ENCODE data around the gene MEAK7. TPM values are rescaled to one million over a fixed set of nuclear protein-coding genes. Genes with fewer than 3 reads are reported as not detected.

MEAK7 gene
- total and polyA plus RNA-seq, 7 donors = 2.2 to 7.1 (median 2.8) TPM

- Histone ChIP-seq H3K27ac (no peak overlapping the region), H3K36me3 (ENCODE audit: insufficient read depth in 1 of 2, low read depth in 1 of 2) (peaks cover 0 to 5% of the 10 kb centered on the region in 2 donors), H3K9me3 (peaks cover 3% of the 10 kb centered on the region), H3K4me1 (no peaks in the 10 kb centered on the region), H3K4me3 (no peak overlapping the region), H3K27me3 (ENCODE audit: insufficient read depth in 3 of 3, low read length in 2 of 3) (no peaks in the 10 kb centered on the region)
- TF ChIP-seq CTCF (IDR thresholded peaks at IDR 0.05) = no peak
- DNase-seq = no peak
- ATAC-seq = no peak
- 83 to 99% (median 96%) methylated on average over 4 of the region's 4 CpGs for WGBS, 3 donors
- intact Hi-C loops (cut with DNase I) = no loop called here
Measured at GRCh38 chr16:84471966-84472365, 32.5 kb downstream of the MEAK7 start.

GRCh38 chr16:84471316-84471715, 33.1 kb downstream of the MEAK7 start:
- peaks cover 9% of the 10 kb centered on the region for H3K9me3 ChIP-seq
- peaks cover 0 to 6% of the 10 kb centered on the region in 2 donors for H3K36me3 ChIP-seq (ENCODE audit: insufficient read depth in 1 of 2, low read depth in 1 of 2)
- no peak for TF ChIP-seq CTCF (IDR thresholded peaks at IDR 0.05)
- H3K4me3 ChIP-seq = no peak overlapping the region
- no peaks in the 10 kb centered on the region for H3K4me1 ChIP-seq
- 96 to 97% (median 96%) methylated on average over 7 of the region's 7 CpGs for WGBS, 3 donors
- DNase-seq (no peak), ATAC-seq (no peak)
- intact Hi-C loops (cut with DNase I) = no loop called here
- no peaks in the 10 kb centered on the region for H3K27me3 ChIP-seq (ENCODE audit: insufficient read depth in 3 of 3, low read length in 2 of 3)
- H3K27ac ChIP-seq = no peak overlapping the region

GRCh38 chr16:84467709-84468108, 36.8 kb downstream of the MEAK7 start:
- ATAC-seq (no peak), DNase-seq (no peak)
- TF ChIP-seq CTCF (IDR thresholded peaks at IDR 0.05) = no peak
- H3K36me3 ChIP-seq (ENCODE audit: insufficient read depth in 1 of 2, low read depth in 1 of 2) = peaks cover 0 to 8% of the 10 kb centered on the region in 2 donors
- no peaks in the 10 kb centered on the region for H3K4me1 ChIP-seq
- intact Hi-C loops (cut with DNase I) = no loop called here
- no peak overlapping the region for H3K4me3 ChIP-seq
- H3K9me3 ChIP-seq = peaks cover 12% of the 10 kb centered on the region
- no peaks in the 10 kb centered on the region for H3K27me3 ChIP-seq (ENCODE audit: insufficient read depth in 3 of 3, low read length in 2 of 3)
- H3K27ac ChIP-seq = no peak overlapping the region

- 93 to 100% (median 94%) methylated on average over 1 of the region's 1 CpG for WGBS, 3 donors
- ATAC-seq = no peak
Measured at GRCh38 chr16:84467256-84467655, 37.2 kb downstream of the MEAK7 start.

More at GRCh38 chr16:84467256-84467655, 37.2 kb downstream of the MEAK7 start:
- Histone ChIP-seq H3K9me3 (peaks cover 12% of the 10 kb centered on the region), H3K4me1 (no peaks in the 10 kb centered on the region), H3K27me3 (ENCODE audit: insufficient read depth in 3 of 3, low read length in 2 of 3) (no peaks in the 10 kb centered on the region), H3K27ac (no peak overlapping the region), H3K4me3 (no peak overlapping the region), H3K36me3 (ENCODE audit: insufficient read depth in 1 of 2, low read depth in 1 of 2) (peaks cover 0 to 8% of the 10 kb centered on the region in 2 donors)
- no peak for TF ChIP-seq CTCF (IDR thresholded peaks at IDR 0.05)
- intact Hi-C loops (cut with DNase I) = no loop called here
- DNase-seq = no peak

Data from psoas muscle (tissue), 8 donors.